ENCODE measurements around the gene NCOA6. TPM values are rescaled to one million over a fixed set of nuclear protein-coding genes. Genes with fewer than 3 reads are reported as not detected.

Gene NCOA6
- 17.4 to 21.5 TPM (median 19.1 TPM) in 5 replicates for total RNA-seq (2022; extraction: Qiagen RNA extraction; ENCODE audit: low read depth)

GRCh38 chr20:34825530-34826362 lies at the start of gene NCOA6:
TSS of gene NCOA6 (minus strand) at chr20:34825651. CDS start at chr20:34782355, 43,296 bp downstream.

GRCh38 chr20:34872622-34873224 lies 47.3 kb upstream of the NCOA6 start, which contains the start of gene GGT7:
TSS of gene GGT7 (minus strand) at chr20:34872856. CDS start at chr20:34872815, 41 bp downstream.

GRCh38 chr20:34704177-34705007 lies 121.1 kb downstream of the NCOA6 start, which contains the start of gene TP53INP2:
TSS of gene TP53INP2 (plus strand) at chr20:34704344. CDS start at chr20:34708740, 4,396 bp downstream.

GRCh38 chr20:34676642-34677373 lies 148.6 kb downstream of the NCOA6 start, which contains the start of gene PIGU:
TSS of gene PIGU (minus strand) at chr20:34677092. CDS start at chr20:34677085, 7 bp downstream.

Other genes starting within 250 kb of the NCOA6 start
- gene PIGU, start 148.6 kb downstream of the NCOA6 start, total RNA-seq (2022; extraction: Qiagen RNA extraction; ENCODE audit: low read depth): 22.6 to 30.4 TPM (median 28.3 TPM) in 5 replicates
- gene TP53INP2, start 121.3 kb downstream of the NCOA6 start, total RNA-seq (2022; extraction: Qiagen RNA extraction; ENCODE audit: low read depth): 6.8 to 8.8 TPM (median 7.3 TPM) in 5 replicates
- 5.2 to 8.9 TPM (median 8.0 TPM) in 5 replicates for gene GGT7, start 47.2 kb upstream of the NCOA6 start, total RNA-seq (2022; extraction: Qiagen RNA extraction; ENCODE audit: low read depth)
- gene ACSS2, start 51.0 kb upstream of the NCOA6 start, total RNA-seq (2022; extraction: Qiagen RNA extraction; ENCODE audit: low read depth): 9.4 to 11.9 TPM (median 10.7 TPM) in 5 replicates
- 55.8 to 62.6 TPM (median 57.7 TPM) in 5 replicates for gene GSS, start 130.2 kb upstream of the NCOA6 start, total RNA-seq (2022; extraction: Qiagen RNA extraction; ENCODE audit: low read depth)
- 0.06 to 0.19 TPM (median 0.12 TPM) in 5 replicates for gene MYH7B, start 130.2 kb upstream of the NCOA6 start, total RNA-seq (2022; extraction: Qiagen RNA extraction; ENCODE audit: low read depth)